Activated naive CD4-positive, alpha-beta T cell treated with anti-CD3 and anti-CD28 coated beads for 36 hours (primary cell): ENCODE measurements around the gene AGFG2. TPM values are rescaled to one million over a fixed set of nuclear protein-coding genes. Genes with fewer than 3 reads are reported as not detected.
"Not testable (repeated sequence)": the region's sequence is repeated elsewhere in the genome, so short reads cannot be mapped to it uniquely, and the experiment has no call there.

Experiments used
- CTCF ChIA-PET: fragments of 350-600 bp; sonication (Branson Sonifier 250); formaldehyde crosslinking; loops from one replicate; lab custom pipeline; 2021; ENCODE audit warnings: antibody characterized with exemption; lab: Charles Lee
- DNase-seq: peaks from one replicate; pipeline ENCODE4 v3.0.0-alpha.2; 2020
- H3K27ac Mint-ChIP-seq: one replicate; pipeline ENCODE4 v1.8.0; 2021; ENCODE audit warnings: mild to moderate bottlenecking, mixed read lengths
- H3K27me3 Mint-ChIP-seq: one replicate; pipeline ENCODE4 v1.8.0; 2021; ENCODE audit warnings: low read depth, mixed read lengths
- H3K36me3 Mint-ChIP-seq: one replicate; pipeline ENCODE4 v1.8.0; 2021; ENCODE audit warnings: low read depth, mixed read lengths
- H3K4me1 Mint-ChIP-seq: one replicate; pipeline ENCODE4 v1.8.0; 2021; ENCODE audit warnings: low read depth, mixed read lengths
- H3K4me3 Mint-ChIP-seq: one replicate; pipeline ENCODE4 v1.8.0; 2021; ENCODE audit warnings: mild to moderate bottlenecking, moderate library complexity, mixed read lengths
- H3K9me3 Mint-ChIP-seq: one replicate; pipeline ENCODE4 v1.8.0; 2021; ENCODE audit warnings: mixed read lengths
- intact Hi-C: fragments of 100-400 bp; cut with micrococcal nuclease; formaldehyde crosslinking; loops from one replicate; pipeline ENCODE4 v1.15.1; 2023
- total RNA-seq, 2 experiments: library from RNA; stranded (reverse); gene quantifications; one replicate each; pipeline ENCODE4 v1.2.3, GENCODE V29; 2021

The AGFG2 gene
- total RNA-seq, 2 experiments from 2014 or later = 23.4 to 23.9 TPM

- no peak for DNase-seq
- H3K9me3 Mint-ChIP-seq = no peaks in the 10 kb centered on the region
- CTCF ChIA-PET = interaction anchor here (0.6 to 6.7 kb wide), 8 partner anchors 10 to 309 kb away, joined by 3 to 82 read pairs (median 3); no protein-coding TSS in a partner anchor
- intact Hi-C loops = loop anchor here (1.0 to 2.0 kb wide), 6 partner anchors 18 to 525 kb away; partner anchors contain the start of genes FBXO24, LRCH4, TSC22D4 and ZCWPW1
- peak overlapping the region; percentile 95 for H3K27ac Mint-ChIP-seq
- peaks cover 13% of the 10 kb centered on the region for H3K36me3 Mint-ChIP-seq
- H3K4me1 Mint-ChIP-seq = peaks cover 92% of the 10 kb centered on the region
- H3K27me3 Mint-ChIP-seq = no peaks in the 10 kb centered on the region
- H3K4me3 Mint-ChIP-seq = peak overlapping the region; percentile 59
Measured at GRCh38 chr7:100544967-100545359, 6.0 kb downstream of the AGFG2 start.

- H3K36me3 Mint-ChIP-seq = peaks cover 15% of the 10 kb centered on the region
- H3K4me1 Mint-ChIP-seq = peaks cover 94% of the 10 kb centered on the region
Measured at GRCh38 chr7:100545360-100546128, 6.5 kb downstream of the AGFG2 start.

GRCh38 chr7:100546129-100546925, 7.3 kb downstream of the AGFG2 start:
- Mint-ChIP-seq H3K36me3 (peaks cover 17% of the 10 kb centered on the region), H3K9me3 (no peaks in the 10 kb centered on the region), H3K4me1 (peaks cover 90% of the 10 kb centered on the region), H3K27ac (peak overlapping the region; percentile 95), H3K27me3 (no peaks in the 10 kb centered on the region), H3K4me3 (peak overlapping the region; percentile 59)
- CTCF ChIA-PET = interaction anchor here (0.6 to 6.7 kb wide), 8 partner anchors 10 to 96 kb away, joined by 3 to 82 read pairs (median 4); no protein-coding TSS in a partner anchor
- intact Hi-C loops = loop anchor here (1.0 kb wide), 2 partner anchors 8 to 13 kb away; no protein-coding TSS in a partner anchor
- DNase-seq = peak; percentile 30

More at GRCh38 chr7:100545360-100546128, 6.5 kb downstream of the AGFG2 start:
- H3K27ac Mint-ChIP-seq = peak overlapping the region; percentile 95
- H3K9me3 Mint-ChIP-seq = no peaks in the 10 kb centered on the region
- CTCF ChIA-PET = interaction anchor here (0.6 to 6.7 kb wide), 11 partner anchors 10 to 308 kb away, joined by 3 to 82 read pairs (median 3); no protein-coding TSS in a partner anchor
- peak; percentile 76 for DNase-seq
- H3K4me3 Mint-ChIP-seq = peak overlapping the region; percentile 59
- intact Hi-C loops = loop anchor here (1.0 to 2.0 kb wide), 8 partner anchors 7 to 525 kb away; partner anchors contain the start of genes FBXO24, LRCH4, TSC22D4 and ZCWPW1
- H3K27me3 Mint-ChIP-seq = no peaks in the 10 kb centered on the region

- DNase-seq = no peak
Measured at GRCh38 chr7:100546926-100547800, 8.2 kb downstream of the AGFG2 start.

GRCh38 chr7:100547872-100548271, 8.9 kb downstream of the AGFG2 start:
- H3K36me3 Mint-ChIP-seq = peaks cover 20% of the 10 kb centered on the region

More at GRCh38 chr7:100546926-100547800, 8.2 kb downstream of the AGFG2 start:
- Mint-ChIP-seq H3K4me3 (peak overlapping the region; percentile 1), H3K9me3 (no peaks in the 10 kb centered on the region), H3K36me3 (peaks cover 17% of the 10 kb centered on the region), H3K27me3 (no peaks in the 10 kb centered on the region), H3K27ac (peak overlapping the region; percentile 95), H3K4me1 (peaks cover 81% of the 10 kb centered on the region)
- intact Hi-C loops = loop anchor here (1.0 kb wide), 2 partner anchors 9 to 12 kb away; no protein-coding TSS in a partner anchor
- CTCF ChIA-PET = interaction anchor here (0.6 to 6.7 kb wide), 7 partner anchors 9 to 144 kb away, joined by 3 to 82 read pairs (median 5); no protein-coding TSS in a partner anchor

GRCh38 chr7:100548446-100548845, 9.4 kb downstream of the AGFG2 start:
- H3K9me3 Mint-ChIP-seq, DNase-seq, intact Hi-C loops, H3K27me3 Mint-ChIP-seq, H3K4me3 Mint-ChIP-seq: not testable (repeated sequence)
- CTCF ChIA-PET = interaction anchor here (0.6 to 6.7 kb wide), 6 partner anchors 11 to 79 kb away, joined by 3 to 82 read pairs (median 7); no protein-coding TSS in a partner anchor
- Mint-ChIP-seq H3K36me3 (peaks cover 24% of the 10 kb centered on the region), H3K4me1 (peaks cover 68% of the 10 kb centered on the region), H3K27ac (peak overlapping the region; percentile 73)

More at GRCh38 chr7:100547872-100548271, 8.9 kb downstream of the AGFG2 start:
- H3K27ac Mint-ChIP-seq = peak overlapping the region; percentile 95
- CTCF ChIA-PET = interaction anchor here (0.6 to 6.7 kb wide), 6 partner anchors 11 to 144 kb away, joined by 3 to 82 read pairs (median 6); no protein-coding TSS in a partner anchor
- no peaks in the 10 kb centered on the region for H3K9me3 Mint-ChIP-seq
- H3K4me3 Mint-ChIP-seq = no peak overlapping the region
- DNase-seq = no peak
- H3K4me1 Mint-ChIP-seq = peaks cover 74% of the 10 kb centered on the region
- intact Hi-C loops = no loop called here
- H3K27me3 Mint-ChIP-seq = no peaks in the 10 kb centered on the region

- H3K27ac Mint-ChIP-seq = no peak overlapping the region
- no peaks in the 10 kb centered on the region for H3K27me3 Mint-ChIP-seq
- peaks cover 29% of the 10 kb centered on the region for H3K4me1 Mint-ChIP-seq
- no peaks in the 10 kb centered on the region for H3K9me3 Mint-ChIP-seq
- peaks cover 34% of the 10 kb centered on the region for H3K36me3 Mint-ChIP-seq
- H3K4me3 Mint-ChIP-seq = no peak overlapping the region
- intact Hi-C loops = no loop called here
- no peak for DNase-seq
- CTCF ChIA-PET = no interaction called here
Measured at GRCh38 chr7:100552532-100552931, 13.5 kb downstream of the AGFG2 start.

- H3K9me3 Mint-ChIP-seq = no peaks in the 10 kb centered on the region
- H3K27ac Mint-ChIP-seq = no peak overlapping the region
- CTCF ChIA-PET = interaction anchor here (1.0 kb wide), 1 partner anchor 80 kb away, joined by 3 read pairs; no protein-coding TSS in a partner anchor
- H3K4me3 Mint-ChIP-seq = no peak overlapping the region
- peaks cover 34% of the 10 kb centered on the region for H3K36me3 Mint-ChIP-seq
- no peak for DNase-seq
- intact Hi-C loops = no loop called here
- H3K27me3 Mint-ChIP-seq = no peaks in the 10 kb centered on the region
- peaks cover 24% of the 10 kb centered on the region for H3K4me1 Mint-ChIP-seq
Measured at GRCh38 chr7:100553032-100553431, 14.0 kb downstream of the AGFG2 start.

GRCh38 chr7:100555701-100556100, 16.7 kb downstream of the AGFG2 start:
- H3K36me3 Mint-ChIP-seq = peaks cover 22% of the 10 kb centered on the region
- no peaks in the 10 kb centered on the region for H3K27me3 Mint-ChIP-seq

GRCh38 chr7:100556541-100556940, 17.5 kb downstream of the AGFG2 start:
- Mint-ChIP-seq H3K27me3 (no peaks in the 10 kb centered on the region), H3K4me3 (no peak overlapping the region), H3K4me1 (peaks cover 9% of the 10 kb centered on the region), H3K9me3 (no peaks in the 10 kb centered on the region), H3K27ac (no peak overlapping the region), H3K36me3 (peaks cover 23% of the 10 kb centered on the region)
- DNase-seq = no peak
- CTCF ChIA-PET = interaction anchor here (0.9 to 2.8 kb wide), 5 partner anchors 9 to 83 kb away, joined by 4 to 16 read pairs (median 6); no protein-coding TSS in a partner anchor
- intact Hi-C loops = no loop called here

More at GRCh38 chr7:100555701-100556100, 16.7 kb downstream of the AGFG2 start:
- no peak for DNase-seq
- CTCF ChIA-PET = interaction anchor here (0.7 to 2.8 kb wide), 6 partner anchors 9 to 86 kb away, joined by 3 to 16 read pairs (median 6); no protein-coding TSS in a partner anchor
- peaks cover 9% of the 10 kb centered on the region for H3K4me1 Mint-ChIP-seq
- intact Hi-C loops = no loop called here
- no peak overlapping the region for H3K4me3 Mint-ChIP-seq
- peak overlapping the region; percentile 43 for H3K27ac Mint-ChIP-seq
- no peaks in the 10 kb centered on the region for H3K9me3 Mint-ChIP-seq
